Activated CD4-positive, CD25-positive, alpha-beta regulatory T cell (primary cell): ENCODE measurements around the gene PYCR2.
"Not testable (repeated sequence)": the region's sequence is repeated elsewhere in the genome, so short reads cannot be mapped to it uniquely, and the experiment has no call there.

Source experiments
- DNase-seq, 4 experiments: peaks; one replicate each; lab custom pipeline; 2025; lab: John Stamatoyannopoulos, UW

Gene PYCR2

GRCh38 chr1:225942574-225942973, 18.5 kb upstream of the PYCR2 start:
- no peak for DNase-seq

- no peak for DNase-seq
These were observed 17.8 kb upstream of the PYCR2 start for GRCh38 chr1:225941942-225942222.

- DNase-seq: no peak
These were observed 17.3 kb upstream of the PYCR2 start, which contains the start of gene LEFTY2 for GRCh38 chr1:225941187-225941941. Gene LEFTY2, minus strand, starts transcription at chr1:225941220. Its CDS starts 80 bp downstream, at chr1:225941140.

GRCh38 chr1:225940385-225941151, 16.5 kb upstream of the PYCR2 start:
- no peak for DNase-seq

- not testable (repeated sequence) for DNase-seq
These were observed 15.9 kb upstream of the PYCR2 start for GRCh38 chr1:225939939-225940310.

- not testable (repeated sequence) for DNase-seq
These were observed 15.3 kb upstream of the PYCR2 start for GRCh38 chr1:225939097-225939938.

GRCh38 chr1:225937048-225937968, 13.3 kb upstream of the PYCR2 start:
- DNase-seq: no peak

- DNase-seq: no peak
These were observed 12.5 kb upstream of the PYCR2 start for GRCh38 chr1:225936523-225936922.

- DNase-seq: not testable (repeated sequence)
These were observed 12.0 kb upstream of the PYCR2 start for GRCh38 chr1:225936086-225936485.

GRCh38 chr1:225934711-225935110, 10.7 kb upstream of the PYCR2 start:
- DNase-seq: no peak

- no peak for DNase-seq
These were observed 9.0 kb upstream of the PYCR2 start for GRCh38 chr1:225933072-225933471.

GRCh38 chr1:225931270-225932136, 7.5 kb upstream of the PYCR2 start:
- no peak for DNase-seq

- no peak for DNase-seq
These were observed 6.5 kb upstream of the PYCR2 start for GRCh38 chr1:225930566-225930965.

GRCh38 chr1:225929462-225929861, 5.4 kb upstream of the PYCR2 start:
- DNase-seq: not testable (repeated sequence)

- DNase-seq: no peak
These were observed 4.4 kb upstream of the PYCR2 start for GRCh38 chr1:225928186-225929175.

- DNase-seq: no peak
These were observed 2.6 kb upstream of the PYCR2 start for GRCh38 chr1:225926551-225927113.

GRCh38 chr1:225923381-225923691, 714 bp downstream of the PYCR2 start:
- DNase-seq: no peak

- DNase-seq: no peak
These were observed 2.0 kb downstream of the PYCR2 start for GRCh38 chr1:225921734-225922709.
